Gastroesophageal sphincter (tissue), 4 donors: ENCODE results near the gene FZR1. TPM values are rescaled to one million over a fixed set of nuclear protein-coding genes. Genes with fewer than 3 reads are reported as not detected.

Source experiments
- ATAC-seq: fragments of 150-250 bp; one replicate; pipeline ENCODE4 v1.9.1; 2016; ENCODE audit warnings: mild to moderate bottlenecking, moderate library complexity
- H3K27ac ChIP-seq, 4 donors: fragments of 200-600 bp; sonication (generic) in 3 of 4; 1 replicate in 3 of 4; 2 replicates in 1 of 4; pipeline ENCODE4 v1.5.1; 2016 to 2019
- H3K27me3 ChIP-seq: fragments of 200-600 bp; sonication (generic); one replicate; pipeline ENCODE4 v1.5.1; 2019
- H3K36me3 ChIP-seq, 2 donors: fragments of 200-600 bp; sonication (generic); one replicate each; pipeline ENCODE4 v1.5.1; 2019; ENCODE audit warnings: control low read depth in 1 of 2
- H3K4me1 ChIP-seq, 3 donors: fragments of 200-600 bp; sonication (generic); 1 replicate in 2 of 3; 2 replicates in 1 of 3; pipeline ENCODE4 v1.5.1; 2016 to 2019; ENCODE audit warnings: control low read depth in 2 of 3
- H3K4me3 ChIP-seq, 2 donors: fragments of 200-600 bp; sonication (generic); one replicate each; pipeline ENCODE4 v1.5.1; 2019; ENCODE audit warnings: mild to moderate bottlenecking in 1 of 2, moderate library complexity in 1 of 2
- H3K9me3 ChIP-seq, 3 donors: fragments of 200-600 bp; sonication (generic); one replicate each; pipeline ENCODE4 v1.5.1; 2017 to 2019; ENCODE audit warnings: control low read depth in 2 of 3
- CTCF ChIP-seq, 4 experiments: fragments of 200-600 bp in 2 of 4; fragments of 450-650 bp in 2 of 4; sonication (generic) in 1 of 4; IDR thresholded peaks; one replicate each; pipeline ENCODE4 v1.5.1; 2017 to 2019; ENCODE audit warnings: antibody characterized with exemption in 4 of 4, mild to moderate bottlenecking in 2 of 4, moderate library complexity in 2 of 4
- EP300 ChIP-seq: sonication (generic); formaldehyde crosslinking; IDR thresholded peaks from one replicate; pipeline ENCODE4 v1.6.1; 2017; ENCODE audit warnings: antibody characterized with exemption, mild to moderate bottlenecking
- POLR2A ChIP-seq, 2 donors: fragments of 450-650 bp; IDR thresholded peaks; one replicate each; pipeline ENCODE4 v1.6.1; 2017; ENCODE audit warnings: antibody characterized with exemption in 2 of 2, mild to moderate bottlenecking in 2 of 2, moderate library complexity in 1 of 2
- POLR2AphosphoS5 ChIP-seq: sonication (generic); formaldehyde crosslinking; IDR thresholded peaks from one replicate; pipeline ENCODE4 v1.6.1; 2017; ENCODE audit warnings: antibody characterized with exemption
- WGBS, 2 donors: methylation state at CpG; one replicate each; pipeline ENCODE4 v1.1.5; 2018; ENCODE audit warnings: low coverage in 1 of 2; 5-methylcytosine and 5-hydroxymethylcytosine counted together
- total RNA-seq, 4 donors: library from RNA; depleted of rRNA; stranded (reverse); fragments of >200 nt; gene quantifications; one replicate each; pipeline ENCODE4 v1.1.0, GENCODE V29; 2016

The FZR1 gene
- total RNA-seq, 4 donors from 2014 or later: 17.6 to 32.9 (median 23.0) TPM

GRCh38 chr19:3464587-3465235 is 41.4 kb upstream of the FZR1 start:
- Histone ChIP-seq H3K9me3 (no peaks in the 10 kb centered on the region), H3K4me1 (peaks cover 4 to 98% (median 46%) of the 10 kb centered on the region in 3 donors), H3K36me3 (peaks cover 0 to 48% of the 10 kb centered on the region in 2 donors), H3K4me3 (no peak overlapping the region), H3K27me3 (no peaks in the 10 kb centered on the region), H3K27ac (peak overlapping the region; percentile 30 to 87 (median 85))
- ATAC-seq: no peak
- WGBS, 2 donors: 68 to 71% methylated on average over 2 to 6 of the region's 31 CpGs
- no peak for TF ChIP-seq EP300
- no peak for TF ChIP-seq POLR2A (IDR thresholded peaks at IDR 0.05)

GRCh38 chr19:3465552-3465951 is 40.6 kb upstream of the FZR1 start:
- no peak overlapping the region for H3K4me3 ChIP-seq
- no peaks in the 10 kb centered on the region for H3K9me3 ChIP-seq
- peaks cover 4 to 92% (median 40%) of the 10 kb centered on the region in 3 donors for H3K4me1 ChIP-seq
- no peak for TF ChIP-seq POLR2A (IDR thresholded peaks at IDR 0.05)
- TF ChIP-seq CTCF (IDR thresholded peaks at IDR 0.05): no peak
- TF ChIP-seq EP300: no peak
- no peak for TF ChIP-seq POLR2AphosphoS5
- WGBS, 2 donors: 49% methylated on average over 3 of the region's 7 CpGs; no CpG with 5 or more reads in 1 of the 2 donors
- peaks cover 0 to 40% of the 10 kb centered on the region in 2 donors for H3K36me3 ChIP-seq
- peak overlapping the region; percentile 51 to 87 (median 86) for H3K27ac ChIP-seq
- no peaks in the 10 kb centered on the region for H3K27me3 ChIP-seq
- ATAC-seq: no peak

DNA sequence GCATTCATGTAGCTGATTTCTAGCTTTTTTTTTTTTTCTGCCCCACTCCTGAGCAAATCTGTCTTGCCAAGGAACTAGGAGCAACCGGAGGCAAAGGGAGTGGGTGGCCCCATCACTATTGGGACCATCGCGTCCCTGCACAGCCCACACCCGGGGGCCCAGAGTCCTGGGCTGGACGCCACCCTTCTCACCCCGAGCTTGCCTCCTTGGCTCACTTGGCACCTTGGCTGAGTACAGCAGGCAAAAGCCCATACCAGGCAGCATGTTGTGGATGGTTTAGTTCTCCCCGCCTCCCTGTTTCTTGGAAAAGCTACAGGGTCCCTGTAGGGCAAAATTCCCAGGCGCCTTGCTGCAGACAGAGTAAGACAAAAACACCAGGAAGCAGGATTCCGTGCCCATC is 39.5 kb upstream of the FZR1 start:
- Histone ChIP-seq H3K27ac (peak overlapping the region in 3 of 4 donors; percentile 85 to 87 (median 86)), H3K36me3 (peaks cover 0 to 29% of the 10 kb centered on the region in 2 donors), H3K4me1 (peaks cover 4 to 92% (median 40%) of the 10 kb centered on the region in 3 donors), H3K4me3 (no peak overlapping the region), H3K9me3 (no peaks in the 10 kb centered on the region), H3K27me3 (no peaks in the 10 kb centered on the region)
- ATAC-seq: peak; percentile 54
- TF ChIP-seq EP300 (no peak), POLR2AphosphoS5 (peak; percentile 56)
- WGBS, 2 donors: 2 to 16% methylated on average over 3 to 6 of the region's 9 CpGs

DNA sequence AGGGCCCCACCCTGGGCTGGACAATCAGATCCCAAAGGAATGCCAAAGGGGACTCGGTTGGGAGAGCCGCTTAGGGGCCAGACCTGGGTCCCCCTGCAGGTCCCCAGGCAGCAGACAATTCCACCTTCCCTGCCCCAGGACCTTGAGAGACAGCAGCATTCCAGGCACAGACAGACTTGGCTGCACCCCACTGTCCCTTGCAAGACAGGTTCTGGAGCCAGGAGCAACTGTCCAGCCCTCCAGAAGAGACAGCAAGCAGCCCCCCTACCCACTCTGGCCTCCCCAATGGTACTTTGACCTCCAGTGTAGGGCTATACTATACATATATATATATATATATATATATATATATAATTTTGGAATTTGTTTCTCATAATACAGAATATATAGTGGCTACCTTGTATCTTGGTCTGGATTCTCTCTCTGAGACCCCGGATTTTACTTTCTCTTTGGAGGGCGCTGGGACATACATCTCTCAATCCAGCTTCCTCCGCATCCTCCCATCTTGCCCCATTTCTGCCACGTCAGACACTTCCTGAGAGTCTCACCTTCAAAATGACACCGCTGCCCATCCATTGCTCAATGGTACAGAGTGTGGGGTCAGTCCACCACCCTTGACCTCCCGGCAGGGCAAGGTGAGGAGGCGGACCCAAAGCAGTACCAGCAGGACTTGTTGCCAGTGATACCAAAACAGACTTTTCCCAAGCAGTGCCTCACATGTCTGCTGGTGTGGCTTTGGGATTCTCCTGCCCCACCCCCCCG is 38.5 kb upstream of the FZR1 start:
- H3K36me3 ChIP-seq: peaks cover 0 to 19% of the 10 kb centered on the region in 2 donors
- no peaks in the 10 kb centered on the region for H3K27me3 ChIP-seq
- no peak for ATAC-seq
- H3K27ac ChIP-seq: peak overlapping the region; percentile 31 to 87 (median 86)
- H3K4me1 ChIP-seq: peaks cover 4 to 94% (median 47%) of the 10 kb centered on the region in 3 donors
- no peak overlapping the region for H3K4me3 ChIP-seq
- 80 to 91% methylated on average over 2 to 5 of the region's 10 CpGs for WGBS, 2 donors
- TF ChIP-seq POLR2A (IDR thresholded peaks at IDR 0.05): no peak
- TF ChIP-seq CTCF (IDR thresholded peaks at IDR 0.05): no peak
- TF ChIP-seq POLR2AphosphoS5: no peak
- no peak for TF ChIP-seq EP300
- H3K9me3 ChIP-seq: no peaks in the 10 kb centered on the region

GRCh38 chr19:3468211-3468610 is 37.9 kb upstream of the FZR1 start:
- peaks cover 4 to 93% (median 41%) of the 10 kb centered on the region in 3 donors for H3K4me1 ChIP-seq
- TF ChIP-seq CTCF (IDR thresholded peaks at IDR 0.05): no peak
- TF ChIP-seq POLR2AphosphoS5: no peak
- TF ChIP-seq EP300: no peak
- no peak for TF ChIP-seq POLR2A (IDR thresholded peaks at IDR 0.05)
- WGBS, 2 donors: no CpG with 5 or more reads among the region's 3 CpGs
- H3K4me3 ChIP-seq: no peak overlapping the region
- no peaks in the 10 kb centered on the region for H3K27me3 ChIP-seq
- no peak for ATAC-seq
- H3K9me3 ChIP-seq: no peaks in the 10 kb centered on the region
- H3K27ac ChIP-seq: peak overlapping the region in 3 of 4 donors; percentile 68 to 87 (median 85)
- H3K36me3 ChIP-seq: peaks cover 0 to 13% of the 10 kb centered on the region in 2 donors
